Osteoblast (primary cell): ENCODE data around the gene CMIP. TPM values are rescaled to one million over a fixed set of nuclear protein-coding genes. Genes with fewer than 3 reads are reported as not detected.
A peak's percentile ranks its signal among the peaks of the same experiment; 100 is the strongest.

ENCODE experiments used
- DNase-seq: peaks from one replicate; pipeline ENCODE4 v3.0.0; 2011; ENCODE audit warnings: low spot score, mixed read lengths; ENCODE audit not compliant: insufficient read length; ENCODE audit errors: missing footprints
- H2AFZ ChIP-seq: 2 replicates; pipeline ENCODE4 v1.6.0; 2011; ENCODE audit warnings: mild to moderate bottlenecking, low read length
- H3K27ac ChIP-seq: 2 replicates; pipeline ENCODE4 v1.5.1; 2011; ENCODE audit warnings: mild to moderate bottlenecking, low read depth, low read length, moderate library complexity
- H3K27me3 ChIP-seq: 2 replicates; pipeline ENCODE4 v1.6.0; 2012; ENCODE audit warnings: mild to moderate bottlenecking, control low read depth, inconsistent platforms, low read length, moderate library complexity; ENCODE audit not compliant: insufficient read depth
- H3K36me3 ChIP-seq: 2 replicates; pipeline ENCODE4 v1.5.1; 2011; ENCODE audit warnings: mild to moderate bottlenecking, low read length, control low read depth, moderate library complexity; ENCODE audit not compliant: insufficient read depth
- H3K4me1 ChIP-seq: 2 replicates; pipeline ENCODE4 v1.5.1; 2011; ENCODE audit warnings: mild to moderate bottlenecking, low read length, control low read depth, moderate library complexity; ENCODE audit not compliant: insufficient read depth
- H3K4me2 ChIP-seq: 2 replicates; pipeline ENCODE4 v1.6.0; 2011; ENCODE audit warnings: mild to moderate bottlenecking, low read length; ENCODE audit not compliant: insufficient read depth
- H3K4me3 ChIP-seq: fragments of 200-600 bp; sonication (generic); 3 replicates; pipeline ENCODE4 v1.5.1; 2012; ENCODE audit warnings: mild to moderate bottlenecking, low read length, inconsistent platforms; ENCODE audit not compliant: insufficient read depth
- H3K79me2 ChIP-seq: 2 replicates; pipeline ENCODE4 v1.6.0; 2012; ENCODE audit warnings: mild to moderate bottlenecking, low read length, control low read depth, inconsistent platforms; ENCODE audit not compliant: insufficient read depth
- H3K9me3 ChIP-seq: 2 replicates; pipeline ENCODE4 v1.5.1; 2011; ENCODE audit warnings: low read depth, low read length, control low read depth
- H4K20me1 ChIP-seq: 2 replicates; pipeline ENCODE4 v1.6.0; 2012; ENCODE audit warnings: mild to moderate bottlenecking, low read length, control low read depth; ENCODE audit not compliant: insufficient read depth
- total RNA-seq: library from RNA; depleted of rRNA; stranded (reverse); fragments of >200 nt; gene quantifications from 2 replicates; pipeline ENCODE4 v1.2.3, GENCODE V29; 2012
- TF ChIP-seq, protein P1 (sequence below): IDR thresholded peaks from 2 replicates; pipeline ENCODE4 v1.5.1; 2011; ENCODE audit warnings: mild to moderate bottlenecking, low read depth, low read length, moderate library complexity; ENCODE audit errors: extremely low read depth

The CMIP gene
- total RNA-seq, 1 donor, result 8.3 TPM

DNA sequence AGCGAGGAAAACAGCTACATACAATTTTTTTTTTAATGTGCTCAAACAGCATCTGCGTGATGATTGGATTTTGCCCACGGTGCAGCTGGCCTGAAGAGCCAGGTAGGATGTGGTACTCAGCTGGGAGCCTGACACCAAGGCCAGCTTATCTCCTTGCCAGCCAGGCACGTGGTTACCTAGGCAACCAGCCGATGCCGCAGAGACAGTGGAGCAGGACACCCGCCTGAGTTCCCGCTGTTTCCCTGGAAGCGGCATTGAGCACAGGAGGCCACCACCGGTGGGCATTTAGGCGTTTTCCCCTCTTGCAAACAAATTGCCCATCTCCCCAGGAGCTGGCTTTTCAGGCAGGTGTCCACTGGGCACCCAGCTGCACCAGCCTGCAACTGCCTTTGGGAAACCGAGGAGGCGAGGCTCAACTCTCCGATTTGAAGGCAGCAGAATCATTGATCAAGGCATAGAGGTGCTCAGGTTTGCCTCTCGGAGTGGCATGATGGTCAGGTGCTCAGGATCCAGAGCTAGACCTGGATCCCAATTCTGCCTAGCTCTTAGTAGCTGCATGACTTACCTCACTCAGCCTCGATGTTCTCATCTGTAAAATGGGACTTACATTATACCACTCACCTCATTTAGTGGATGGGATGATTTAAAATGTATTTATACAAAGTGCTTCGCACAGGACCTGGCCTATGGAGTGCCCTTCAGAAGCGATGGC lies 196.9 kb downstream of the CMIP start:
- DNase-seq, result no peak
- H3K79me2 ChIP-seq, result peaks cover 8% of the 10 kb centered on the region
- no peaks in the 10 kb centered on the region for H3K27me3 ChIP-seq
- H3K4me2 ChIP-seq, result no peak overlapping the region
- no peak overlapping the region for H3K4me3 ChIP-seq
- no peak overlapping the region for H3K27ac ChIP-seq
- TF ChIP-seq, protein P1, sequence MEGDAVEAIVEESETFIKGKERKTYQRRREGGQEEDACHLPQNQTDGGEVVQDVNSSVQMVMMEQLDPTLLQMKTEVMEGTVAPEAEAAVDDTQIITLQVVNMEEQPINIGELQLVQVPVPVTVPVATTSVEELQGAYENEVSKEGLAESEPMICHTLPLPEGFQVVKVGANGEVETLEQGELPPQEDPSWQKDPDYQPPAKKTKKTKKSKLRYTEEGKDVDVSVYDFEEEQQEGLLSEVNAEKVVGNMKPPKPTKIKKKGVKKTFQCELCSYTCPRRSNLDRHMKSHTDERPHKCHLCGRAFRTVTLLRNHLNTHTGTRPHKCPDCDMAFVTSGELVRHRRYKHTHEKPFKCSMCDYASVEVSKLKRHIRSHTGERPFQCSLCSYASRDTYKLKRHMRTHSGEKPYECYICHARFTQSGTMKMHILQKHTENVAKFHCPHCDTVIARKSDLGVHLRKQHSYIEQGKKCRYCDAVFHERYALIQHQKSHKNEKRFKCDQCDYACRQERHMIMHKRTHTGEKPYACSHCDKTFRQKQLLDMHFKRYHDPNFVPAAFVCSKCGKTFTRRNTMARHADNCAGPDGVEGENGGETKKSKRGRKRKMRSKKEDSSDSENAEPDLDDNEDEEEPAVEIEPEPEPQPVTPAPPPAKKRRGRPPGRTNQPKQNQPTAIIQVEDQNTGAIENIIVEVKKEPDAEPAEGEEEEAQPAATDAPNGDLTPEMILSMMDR, result no peak
- H3K4me1 ChIP-seq, result peaks cover 15% of the 10 kb centered on the region
- H3K36me3 ChIP-seq, result no peaks in the 10 kb centered on the region
- no peak overlapping the region for H2AFZ ChIP-seq
- peaks cover 54% of the 10 kb centered on the region for H4K20me1 ChIP-seq
- no peaks in the 10 kb centered on the region for H3K9me3 ChIP-seq

DNA sequence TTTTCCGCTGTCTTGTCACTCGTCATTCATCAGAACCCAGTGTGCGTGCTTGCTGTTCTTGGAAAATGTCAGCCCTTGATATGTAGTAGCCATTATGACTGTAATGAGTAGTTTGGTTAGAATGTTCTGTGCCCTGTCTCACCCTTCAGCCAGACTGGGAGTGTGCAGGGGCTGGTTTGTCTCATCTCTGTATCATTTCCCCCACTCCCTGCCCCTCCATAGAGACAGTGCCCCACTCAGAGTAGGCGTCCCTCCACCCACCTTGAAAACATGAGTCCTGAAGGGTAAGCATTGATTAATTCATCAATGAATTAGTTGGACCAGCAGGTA lies 197.5 kb downstream of the CMIP start:
- Histone ChIP-seq H3K4me3 (no peak overlapping the region), H3K27me3 (no peaks in the 10 kb centered on the region), H4K20me1 (peaks cover 58% of the 10 kb centered on the region), H3K4me1 (peaks cover 20% of the 10 kb centered on the region), H3K79me2 (peaks cover 8% of the 10 kb centered on the region), H3K27ac (no peak overlapping the region), H2AFZ (no peak overlapping the region), H3K9me3 (no peaks in the 10 kb centered on the region), H3K4me2 (no peak overlapping the region), H3K36me3 (no peaks in the 10 kb centered on the region)
- DNase-seq, result no peak
- TF ChIP-seq, protein P1, result no peak

DNA sequence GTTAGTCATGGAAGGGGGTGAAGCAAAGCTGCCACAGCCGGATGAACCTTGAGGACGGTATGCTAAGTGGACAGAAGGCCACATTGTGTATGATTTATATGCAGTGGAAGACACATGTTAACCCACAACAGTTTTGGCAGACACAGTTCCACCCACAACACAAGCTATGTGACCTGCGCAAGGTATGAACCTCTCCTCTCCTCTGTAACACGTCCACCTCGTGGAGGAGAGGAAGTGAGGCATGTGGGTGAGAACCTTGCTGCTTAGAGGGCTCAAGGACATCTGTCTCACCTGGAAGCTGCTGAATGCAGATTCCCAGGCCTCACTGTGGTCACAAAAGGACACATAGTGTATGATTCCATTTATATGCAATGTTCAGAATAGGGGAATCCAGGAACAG lies 198.3 kb downstream of the CMIP start:
- H3K4me3 ChIP-seq, result no peak overlapping the region
- no peak overlapping the region for H3K27ac ChIP-seq
- TF ChIP-seq, protein P1, result no peak
- no peak overlapping the region for H3K4me2 ChIP-seq
- peaks cover 58% of the 10 kb centered on the region for H4K20me1 ChIP-seq
- DNase-seq, result no peak
- H3K79me2 ChIP-seq, result peaks cover 8% of the 10 kb centered on the region
- H3K27me3 ChIP-seq, result no peaks in the 10 kb centered on the region
- H3K36me3 ChIP-seq, result no peaks in the 10 kb centered on the region
- H3K4me1 ChIP-seq, result peaks cover 26% of the 10 kb centered on the region
- H3K9me3 ChIP-seq, result no peaks in the 10 kb centered on the region
- no peak overlapping the region for H2AFZ ChIP-seq

DNA sequence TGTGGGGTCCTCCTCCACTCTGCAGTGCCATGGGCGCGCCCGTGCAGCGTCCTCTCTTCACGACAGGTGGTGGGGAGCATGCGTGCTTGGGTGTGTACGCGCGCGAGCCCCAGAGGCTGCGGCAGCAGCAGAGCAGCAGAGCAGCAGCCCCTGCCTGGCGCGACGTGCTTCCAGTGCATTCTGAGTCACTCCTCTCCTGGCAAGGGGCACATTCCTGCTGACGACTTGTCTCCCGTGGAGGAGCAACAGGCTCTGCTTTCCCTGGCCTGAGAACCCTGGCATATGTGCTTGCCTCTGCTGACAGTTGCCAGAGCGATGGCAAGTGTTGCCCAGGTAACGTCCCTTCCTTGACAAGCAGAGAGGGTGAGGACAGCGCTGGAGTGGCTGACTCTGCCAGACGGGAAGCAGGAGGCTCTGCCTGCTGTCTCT lies 200.7 kb downstream of the CMIP start:
- Histone ChIP-seq H3K4me2 (peak overlapping the region; percentile 24), H3K27me3 (no peaks in the 10 kb centered on the region), H3K36me3 (no peaks in the 10 kb centered on the region), H3K4me1 (peaks cover 26% of the 10 kb centered on the region), H3K79me2 (peaks cover 14% of the 10 kb centered on the region), H2AFZ (no peak overlapping the region), H3K9me3 (no peaks in the 10 kb centered on the region), H4K20me1 (peaks cover 58% of the 10 kb centered on the region), H3K27ac (peak overlapping the region; percentile 54), H3K4me3 (no peak overlapping the region)
- TF ChIP-seq, protein P1, result no peak
- DNase-seq, result peak; percentile 97
